GM18505 (cell line): Measurements from ENCODE around the gene AHCYL2.

Experiments
- ATAC-seq: cut with Tn5 transposase; IDR thresholded peaks from one replicate; pipeline ENCODE4 v1.9.1; 2021; ENCODE audit not compliant: unreplicated experiment
- POLR2A ChIP-seq: IDR thresholded peaks from 4 replicates; pipeline ENCODE4 v1.6.1; 2011; ENCODE audit warnings: borderline replicate concordance; ENCODE audit not compliant: insufficient read depth, insufficient read length; ENCODE audit errors: extremely low read depth

The AHCYL2 gene

DNA sequence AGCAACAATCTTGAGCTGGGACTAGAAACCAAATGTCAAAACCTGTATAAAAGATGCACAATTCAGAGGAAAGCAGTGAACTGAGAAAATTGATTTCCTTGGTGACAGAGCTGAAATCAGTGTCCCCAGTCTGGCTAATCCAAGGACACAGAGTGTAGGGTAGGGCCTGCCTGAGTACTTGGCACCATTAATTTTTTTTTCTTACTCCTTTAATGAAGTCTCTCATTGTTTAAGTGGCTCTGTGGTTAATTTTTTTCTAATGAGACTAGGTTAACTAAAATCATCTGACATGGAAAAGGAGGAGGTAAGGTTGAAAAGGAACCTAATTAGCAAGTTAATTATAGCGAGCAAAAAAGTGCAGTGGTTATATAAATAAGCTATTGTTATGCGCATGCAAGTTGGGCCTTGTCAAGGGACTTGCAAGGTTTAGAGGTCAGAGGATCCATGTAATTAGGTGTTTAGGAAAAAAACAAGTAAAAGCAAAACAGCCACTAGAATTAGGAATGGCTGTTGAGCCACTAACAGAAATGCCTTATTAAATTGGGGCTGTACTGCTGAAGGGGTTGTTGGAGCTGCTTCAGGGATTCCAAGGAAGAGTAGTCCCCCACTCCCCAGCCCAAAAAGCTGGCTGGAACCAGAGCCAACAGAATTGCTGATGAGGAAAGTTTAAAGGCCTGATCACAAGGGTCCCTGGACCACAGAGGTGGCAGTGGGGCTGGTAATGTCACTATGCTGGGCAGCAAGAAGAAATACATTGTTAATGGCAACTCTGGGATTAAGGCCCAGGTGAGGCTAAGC is 150.5 kb downstream of the AHCYL2 start:
- TF ChIP-seq POLR2A: no peak
- no peak for ATAC-seq

DNA sequence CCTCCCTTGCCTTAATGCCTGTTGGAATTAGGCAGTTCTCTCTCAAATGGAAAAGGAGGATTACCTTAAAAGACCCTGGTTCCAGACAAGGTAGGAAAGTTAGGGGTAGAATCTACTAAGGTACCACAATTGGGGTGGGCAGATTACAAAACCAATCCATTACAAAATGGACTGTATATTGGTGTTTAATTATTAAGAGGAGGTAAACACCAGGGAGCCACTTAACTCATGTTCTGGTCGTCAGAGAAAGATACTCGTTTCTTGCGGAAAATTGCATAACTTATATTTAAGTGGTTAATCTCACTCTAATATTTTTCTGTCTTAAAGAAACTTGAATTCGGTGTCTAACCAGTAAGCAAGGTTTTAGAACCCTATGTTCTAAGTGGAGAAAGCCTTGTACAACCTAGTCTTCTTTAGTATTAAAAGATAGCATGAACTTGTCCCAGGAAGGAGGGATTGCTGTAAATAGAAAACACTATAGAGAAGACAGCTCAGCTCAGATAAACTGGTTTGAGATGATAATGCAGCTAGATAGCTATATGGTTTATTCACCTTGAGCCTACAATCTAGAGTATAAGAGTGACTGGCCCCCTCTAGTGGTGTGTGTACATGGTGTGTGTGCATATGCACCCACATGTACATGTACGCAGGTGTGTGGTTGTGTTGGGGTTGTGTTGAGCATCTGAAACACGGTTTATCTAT is 151.4 kb downstream of the AHCYL2 start:
- no peak for TF ChIP-seq POLR2A
- ATAC-seq: no peak

DNA sequence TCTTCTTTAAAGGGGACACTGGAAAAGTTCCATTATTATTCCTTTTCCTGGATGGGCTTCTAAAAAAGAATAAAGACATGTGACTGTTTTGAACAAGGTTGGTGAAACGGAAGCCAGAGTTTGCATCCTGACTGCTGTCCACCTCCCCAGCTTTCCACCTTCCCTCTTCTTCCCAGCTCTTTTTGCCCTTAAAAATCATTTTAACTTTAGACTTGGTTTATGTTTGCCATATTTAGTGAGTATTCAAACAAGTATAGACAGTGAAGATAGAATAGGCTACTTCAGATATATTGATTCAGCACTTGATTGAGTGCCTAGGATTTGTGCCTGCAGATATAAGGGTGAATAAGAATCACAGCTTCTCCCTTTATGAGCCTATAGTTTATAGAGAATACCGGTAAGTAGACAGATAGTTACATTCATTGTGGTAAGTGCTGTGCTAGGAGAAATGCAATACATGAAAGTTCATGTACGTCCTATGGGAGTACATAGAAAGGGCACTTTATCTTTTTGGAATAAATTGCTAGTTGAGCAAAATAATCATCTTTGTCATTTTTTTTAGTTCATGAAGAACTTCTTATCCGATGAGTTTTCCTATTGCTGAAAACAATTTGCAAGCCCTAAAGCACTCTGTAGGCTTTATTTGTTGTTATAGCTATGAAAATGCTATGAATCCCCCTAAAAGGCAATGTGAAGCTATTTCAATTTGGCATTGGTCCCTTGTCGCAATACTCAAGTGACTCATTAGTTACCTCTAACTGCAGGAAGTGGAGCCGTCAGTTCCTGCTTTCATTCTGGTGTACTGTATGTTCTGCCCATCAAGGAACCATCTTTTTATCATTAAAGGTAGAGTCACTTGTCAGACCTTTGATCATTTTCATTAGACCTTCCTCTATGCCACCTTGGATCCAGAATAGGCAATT is 152.2 kb downstream of the AHCYL2 start:
- TF ChIP-seq POLR2A: no peak
- no peak for ATAC-seq

DNA sequence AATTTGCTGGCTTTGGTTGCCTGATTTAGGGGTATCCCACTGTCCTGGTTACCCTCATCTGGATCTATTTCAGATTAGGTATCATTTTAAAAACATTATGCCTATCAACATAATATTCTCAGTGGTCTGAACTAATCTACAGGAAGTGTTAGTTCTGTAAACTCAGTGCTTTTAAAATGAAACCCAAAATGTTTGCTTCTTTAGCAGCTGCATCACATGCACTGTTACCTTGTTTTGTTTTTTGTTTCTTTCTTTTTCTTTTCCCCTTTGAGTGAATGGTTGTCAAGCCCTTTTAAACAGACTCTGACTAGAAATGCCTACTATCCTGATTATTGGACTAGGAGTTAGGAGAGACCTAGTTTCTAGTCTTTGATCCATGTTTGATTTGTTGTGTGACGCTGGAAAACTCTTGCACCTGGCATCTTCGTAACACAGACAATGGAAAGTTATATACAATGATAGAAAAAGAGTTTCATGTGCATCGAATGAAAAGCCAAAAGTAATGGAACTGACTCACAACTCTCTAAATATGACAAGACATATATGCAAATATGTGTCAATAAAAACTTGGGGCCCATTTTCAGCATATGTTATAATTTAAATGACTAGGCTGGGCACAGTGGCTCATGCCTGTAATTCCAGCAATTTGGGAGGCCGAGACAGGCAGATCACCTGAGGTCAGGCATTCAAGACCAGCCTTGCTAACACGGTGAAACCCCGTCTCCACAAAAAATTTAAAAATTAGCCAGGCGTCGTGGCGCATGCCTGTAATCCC is 157.1 kb downstream of the AHCYL2 start:
- ATAC-seq: no peak
- no peak for TF ChIP-seq POLR2A

DNA sequence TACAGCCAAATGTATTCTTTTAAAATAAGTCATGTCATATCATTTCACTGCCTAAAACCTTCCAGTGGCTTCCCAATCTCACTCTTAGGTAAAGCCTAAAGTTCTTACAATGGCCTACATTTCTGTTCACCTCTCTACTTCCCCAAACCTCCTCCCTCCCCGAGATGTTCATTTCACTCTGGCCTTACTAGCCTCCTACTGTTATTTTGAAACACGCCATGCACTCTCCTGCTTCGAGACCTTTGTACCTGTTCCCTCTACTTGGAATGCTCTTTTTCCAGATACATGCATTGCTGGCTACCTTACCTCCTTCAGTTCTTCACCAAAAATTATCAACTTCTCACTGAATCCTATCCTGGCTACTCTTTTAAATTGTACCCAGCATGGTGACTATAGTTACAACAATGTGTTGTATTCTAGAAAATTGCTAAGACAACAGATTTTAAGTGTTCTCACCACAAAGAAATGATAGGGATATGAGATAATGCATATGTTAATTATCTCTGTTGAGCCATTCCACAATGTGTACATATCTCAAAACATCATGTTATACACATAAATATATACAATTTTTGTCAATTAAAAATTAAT is 158.8 kb downstream of the AHCYL2 start:
- TF ChIP-seq POLR2A: no peak

DNA sequence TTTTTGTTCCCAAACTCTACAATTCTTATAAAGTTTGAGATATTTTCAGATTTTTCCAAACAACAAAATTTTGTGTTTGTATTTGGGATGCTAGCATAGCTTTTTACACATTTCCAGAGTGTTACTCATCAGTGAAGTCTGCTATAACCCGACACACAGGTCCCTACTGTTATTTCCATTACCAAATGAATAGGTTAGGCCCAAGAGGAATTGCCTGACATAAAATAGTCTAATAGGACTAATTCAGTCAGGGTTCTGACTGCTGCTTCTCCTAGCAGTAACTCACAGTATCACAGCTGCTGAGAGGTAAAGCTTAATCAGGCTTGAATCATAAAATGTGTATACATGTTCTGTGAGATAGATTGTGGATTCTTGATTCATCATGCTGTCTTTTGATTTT is 160.3 kb downstream of the AHCYL2 start:
- no peak for ATAC-seq
- no peak for TF ChIP-seq POLR2A

More for the DNA sequence above, 158.8 kb downstream of the AHCYL2 start:
- no peak for ATAC-seq

DNA sequence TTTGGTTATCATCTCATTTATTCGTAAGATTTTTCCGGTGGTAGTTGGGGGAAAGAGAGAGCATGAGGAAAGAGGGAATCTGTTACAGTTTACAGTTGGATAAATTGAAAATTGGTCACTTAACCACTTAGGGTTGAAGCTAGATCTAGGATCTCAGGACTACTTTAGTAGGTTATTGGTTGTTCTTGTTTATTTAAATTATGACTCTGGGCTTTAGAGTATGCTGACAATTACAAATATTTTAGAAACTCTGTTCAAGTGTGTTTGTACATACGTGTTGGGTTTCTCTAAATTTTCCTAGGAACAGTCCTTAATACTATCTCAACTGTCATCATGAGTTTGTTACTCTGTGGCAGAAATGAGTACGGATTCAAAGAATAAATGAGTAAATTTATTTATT is 160.8 kb downstream of the AHCYL2 start:
- no peak for TF ChIP-seq POLR2A
- ATAC-seq: no peak

DNA sequence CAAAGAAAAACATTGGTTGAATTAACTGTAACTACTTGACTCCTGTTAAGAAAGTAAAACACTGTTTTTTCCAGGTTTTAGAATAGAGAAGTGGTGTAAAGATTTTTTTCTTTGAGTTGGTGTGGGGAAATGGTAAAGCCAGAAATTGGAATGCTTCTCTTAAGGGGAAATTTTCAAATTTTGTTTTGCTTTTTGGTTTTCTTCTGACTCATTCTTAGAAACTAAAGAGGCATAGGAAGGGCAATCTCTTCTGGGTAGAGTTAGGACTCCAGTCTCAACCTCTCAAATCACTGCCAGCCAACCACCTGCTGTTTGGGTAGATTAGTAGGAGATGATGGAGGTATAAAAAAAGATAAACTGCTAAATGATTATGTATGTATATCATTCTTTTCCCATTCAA is 161.7 kb downstream of the AHCYL2 start:
- no peak for TF ChIP-seq POLR2A
- ATAC-seq: no peak

DNA sequence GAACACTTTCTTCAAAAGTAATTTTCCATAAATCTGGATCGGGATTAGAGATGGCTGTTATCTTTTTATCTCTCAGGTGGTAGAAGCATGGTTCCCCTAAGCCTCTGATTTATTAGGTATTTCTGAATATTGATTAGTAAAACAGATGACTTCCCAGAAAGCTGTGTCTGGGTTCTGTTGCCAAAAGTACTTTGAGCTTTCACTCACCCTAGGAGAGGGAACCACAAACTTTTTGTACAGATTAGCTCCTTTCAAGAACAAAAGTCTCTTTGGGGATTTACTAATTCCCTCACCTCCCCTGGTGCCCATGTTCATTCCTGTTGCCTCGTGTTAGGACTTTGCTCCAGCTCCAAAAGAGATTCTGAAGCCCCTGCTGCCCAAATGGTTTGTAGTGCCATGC is 162.7 kb downstream of the AHCYL2 start:
- TF ChIP-seq POLR2A: no peak
- no peak for ATAC-seq

DNA sequence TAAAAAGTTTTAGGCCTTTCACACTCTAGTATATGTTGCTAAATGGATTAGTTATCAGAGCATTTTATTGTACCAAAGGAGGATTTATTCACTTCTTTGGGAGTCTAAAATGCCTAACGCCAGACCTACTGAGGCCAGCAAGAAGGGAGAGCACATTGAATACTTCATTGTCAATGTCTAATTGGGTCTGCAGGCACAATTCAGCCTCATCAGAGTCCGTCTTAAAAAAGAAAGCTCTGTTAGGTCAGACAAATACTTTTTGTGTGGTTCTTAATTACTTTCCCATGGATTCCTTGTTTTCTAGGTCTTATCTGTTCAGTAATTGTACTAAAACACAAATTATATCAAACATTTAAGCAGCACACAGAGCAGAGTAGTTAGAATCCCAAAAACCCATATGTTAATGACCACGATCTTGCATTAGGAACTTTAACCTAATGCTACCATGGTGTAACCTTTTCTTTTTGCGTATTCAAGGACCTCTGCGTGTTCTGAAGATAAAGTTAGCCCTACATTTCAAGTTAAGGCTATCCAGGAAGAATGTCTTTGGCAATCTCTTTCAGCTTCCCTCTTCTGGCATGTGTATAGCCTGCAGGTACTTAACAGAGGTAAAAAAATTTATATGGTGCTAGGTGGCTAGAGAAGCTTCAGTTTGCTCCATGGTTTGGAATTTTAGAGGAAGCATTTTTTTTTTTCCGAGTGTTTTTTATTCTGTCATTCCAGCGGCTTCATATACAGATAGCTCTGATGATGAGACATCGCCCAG is 163.7 kb downstream of the AHCYL2 start:
- TF ChIP-seq POLR2A: no peak
- no peak for ATAC-seq

DNA sequence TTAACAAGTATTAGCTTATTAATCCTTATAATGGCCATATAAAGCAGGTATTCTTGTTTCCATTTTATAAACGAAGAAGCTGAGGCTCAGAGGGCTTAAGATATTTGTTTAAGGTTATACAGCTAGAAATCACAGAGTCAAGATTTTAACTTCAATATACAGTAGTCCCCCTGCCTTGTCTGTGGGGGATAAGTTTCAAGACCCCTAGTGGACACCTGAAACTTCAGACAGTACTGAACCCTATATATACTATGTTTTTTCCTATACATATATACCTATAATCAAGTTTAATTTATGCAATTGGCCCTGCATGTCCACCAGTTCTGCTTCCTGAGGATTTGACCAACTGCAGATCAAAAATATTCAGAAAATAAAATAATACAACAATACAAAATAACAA is 165.0 kb downstream of the AHCYL2 start:
- ATAC-seq: no peak
- TF ChIP-seq POLR2A: no peak

DNA sequence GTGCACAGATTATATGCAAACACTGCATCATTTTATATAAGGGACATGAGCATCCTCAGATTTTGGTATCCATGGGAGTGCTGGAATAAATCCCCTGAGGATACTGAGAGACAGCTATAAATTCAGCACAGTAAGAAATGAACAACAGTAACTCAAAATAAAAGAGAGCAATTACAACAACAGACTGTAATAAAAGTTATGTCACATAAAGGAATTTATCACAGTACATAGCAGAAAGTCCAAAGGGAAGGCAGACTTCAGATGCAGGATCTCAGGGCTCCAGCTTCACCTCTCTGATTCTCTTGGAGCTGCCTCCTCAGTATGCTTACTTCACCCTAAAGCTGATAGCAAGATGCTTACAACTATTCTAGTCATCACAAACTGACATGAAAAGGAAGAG is 165.5 kb downstream of the AHCYL2 start:
- no peak for TF ChIP-seq POLR2A
- ATAC-seq: no peak
